ENCODE measurements around the gene ENPP1.

- no peak for TF ChIP-seq EZH2phosphoT487 (IDR thresholded peaks at IDR 0.05; ENCODE audit: insufficient read depth, low read depth)
- no peak for TF ChIP-seq EZH2 (IDR thresholded peaks at IDR 0.05; ENCODE audit: insufficient read depth, poor library complexity, severe bottlenecking)
Measured at GRCh38 chr6:131885237-131885636, 77.4 kb downstream of the ENPP1 start.
